ENCODE data around the gene PUS7.

GRCh38 chr7:105408791-105409410 lies 113.2 kb downstream of the PUS7 start:
- TF ChIP-seq CTCF (IDR thresholded peaks at IDR 0.05) (no peak), EZH2 (IDR thresholded peaks at IDR 0.05) (no peak)
